Stimulated activated CD4-positive, alpha-beta T cell treated with anti-CD3 and anti-CD28 coated beads, Interleukin-15, amount 100 ng/mL, for 1 hour (primary cell): ENCODE results near the gene SCNM1.
A peak's percentile ranks its signal among the peaks of the same experiment; 100 is the strongest.
"Not testable (repeated sequence)": the region's sequence is repeated elsewhere in the genome, so short reads cannot be mapped to it uniquely, and the experiment has no call there.

ENCODE experiments used
- DNase-seq, 2 donors: peaks; one replicate each; pipeline ENCODE4 v3.0.0-alpha.2; 2020; ENCODE audit warnings: low read depth in 1 of 2, low spot score in 1 of 2

Gene SCNM1

GRCh38 chr1:151146412-151147131, 19.4 kb upstream of the SCNM1 start, which contains the start of gene SEMA6C:
Gene SEMA6C, minus strand, starts transcription at chr1:151146631. Its CDS starts 4,010 bp downstream, at chr1:151142621.
- DNase-seq: peak; percentile 74 to 78

DNA sequence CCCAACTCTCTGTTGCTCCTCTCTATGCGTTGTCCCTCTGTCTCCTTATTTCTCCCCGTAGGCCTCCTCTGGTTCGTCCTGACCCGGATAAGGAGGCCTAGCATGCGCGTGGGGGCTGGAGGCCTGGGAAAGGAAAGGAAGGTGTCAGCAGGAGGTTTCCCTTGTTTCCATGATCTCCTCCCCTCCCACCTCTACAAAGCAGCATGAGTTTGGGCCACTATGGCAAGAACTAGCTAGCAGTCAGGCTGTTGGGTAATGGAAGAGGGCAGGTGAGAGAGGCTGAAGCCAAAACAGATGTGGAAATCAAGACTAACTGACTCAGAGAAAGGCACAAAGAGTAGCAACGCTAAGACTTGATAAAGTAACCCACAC, 18.8 kb upstream of the SCNM1 start:
- no peak for DNase-seq

DNA sequence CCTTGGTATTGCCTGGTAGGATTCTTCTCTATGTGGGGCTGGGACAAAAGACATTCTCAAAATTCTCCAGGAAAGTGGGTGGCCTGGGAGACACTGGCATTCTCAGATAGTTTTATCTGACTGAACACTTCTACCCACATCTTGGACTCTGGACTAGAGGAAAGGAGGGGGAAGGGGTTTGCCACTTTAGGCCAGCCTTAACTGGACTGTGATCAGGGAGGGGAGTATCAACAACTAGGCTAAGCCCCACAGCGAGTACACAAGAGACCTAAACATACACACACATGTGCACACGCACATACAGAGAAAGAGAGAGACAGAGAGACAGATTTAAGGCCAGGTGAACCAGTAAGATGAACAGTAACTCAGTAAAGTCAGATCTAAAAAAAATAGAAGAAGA, 18.3 kb upstream of the SCNM1 start:
- DNase-seq: no peak

DNA sequence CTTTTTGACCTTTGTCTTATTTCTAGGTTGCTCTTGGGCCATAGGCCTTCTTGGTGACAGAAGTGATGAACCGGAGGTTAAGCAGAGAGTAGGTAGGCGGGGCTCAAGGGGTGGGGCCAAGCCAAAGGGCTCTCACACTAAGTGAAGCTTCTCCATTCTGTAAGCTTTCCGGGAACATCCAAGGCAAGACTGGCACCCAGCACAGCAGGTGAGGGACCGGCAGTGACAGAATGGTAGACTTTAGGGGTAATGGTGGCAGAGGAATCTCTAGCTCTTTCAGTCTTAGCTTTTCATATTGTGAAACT, 9.5 kb upstream of the SCNM1 start, which contains the start of gene TNFAIP8L2:
Gene TNFAIP8L2, plus strand, starts transcription at position 135 of the 305 bp plus-strand sequence. CDS start 2,049 bp downstream, outside the sequence.
- DNase-seq: peak; percentile 48 to 59

GRCh38 chr1:151157067-151157531, 8.8 kb upstream of the SCNM1 start:
- DNase-seq: no peak

DNA sequence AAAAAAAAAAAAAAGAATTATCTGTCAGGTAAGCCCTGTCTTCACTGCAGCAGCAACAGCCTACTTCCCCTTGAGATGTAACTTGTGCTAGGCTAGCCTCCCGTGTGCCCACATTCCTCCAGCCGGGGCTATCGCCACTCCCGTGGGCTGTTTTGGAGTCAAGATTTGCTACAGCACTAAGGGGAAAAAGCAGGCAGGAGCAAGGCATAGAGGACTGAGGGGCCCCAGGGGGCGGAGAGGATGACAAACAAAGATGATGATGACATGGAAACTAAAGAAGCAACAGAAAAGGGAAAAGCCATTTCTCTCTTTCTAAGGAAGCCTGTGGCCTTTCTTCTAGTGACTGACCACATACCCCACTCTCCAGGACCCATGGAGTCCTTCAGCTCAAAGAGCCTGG, 7.6 kb upstream of the SCNM1 start:
- DNase-seq: peak in 1 of 2 donors; percentile 33

GRCh38 chr1:151158751-151159251, 7.1 kb upstream of the SCNM1 start:
- DNase-seq: no peak

GRCh38 chr1:151159373-151159772, 6.6 kb upstream of the SCNM1 start:
- DNase-seq: no peak

GRCh38 chr1:151164732-151165280, 1.1 kb upstream of the SCNM1 start:
- DNase-seq: no peak

GRCh38 chr1:151165281-151165737, 635 bp upstream of the SCNM1 start:
- DNase-seq: no peak

GRCh38 chr1:151166505-151166956, 587 bp downstream of the SCNM1 start:
- no peak for DNase-seq

DNA sequence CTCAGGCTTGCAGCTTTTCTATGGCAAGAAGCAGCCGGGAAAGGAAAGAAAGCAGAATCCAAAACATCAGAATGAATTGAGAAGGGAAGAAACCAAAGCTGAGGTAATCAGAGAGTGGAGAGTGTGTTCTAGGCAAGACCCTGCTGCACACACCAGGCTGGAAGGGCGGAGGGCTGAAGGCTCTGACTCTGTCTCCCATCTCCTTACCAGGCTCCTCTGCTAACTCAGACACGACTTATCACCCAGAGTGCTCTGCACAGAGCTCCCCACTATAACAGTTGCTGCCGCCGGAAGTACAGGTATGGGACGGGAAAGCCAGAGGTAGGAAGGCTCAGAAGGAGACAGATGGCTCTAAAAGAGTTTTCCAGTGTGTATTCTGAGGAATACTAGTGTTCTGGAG, 1.2 kb downstream of the SCNM1 start:
- DNase-seq: no peak

DNA sequence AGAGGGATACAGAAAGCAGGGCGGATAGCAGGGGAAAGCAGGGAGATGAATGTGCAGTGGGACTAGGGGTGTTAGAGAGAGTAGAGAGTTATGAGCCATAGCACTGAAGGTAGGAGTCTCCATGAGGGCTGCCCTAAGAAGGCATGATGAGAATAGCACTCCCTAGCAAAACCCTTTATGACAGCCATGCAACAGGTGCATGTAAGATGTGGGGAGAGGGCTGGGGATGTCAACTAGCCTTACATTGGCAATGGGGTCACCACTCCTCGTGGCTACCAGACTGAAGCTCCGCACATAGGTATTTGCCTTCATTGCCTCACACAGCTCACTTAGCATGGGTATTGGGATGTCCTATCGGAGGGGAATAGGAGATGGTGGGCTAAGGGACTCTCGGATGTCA, 5.2 kb downstream of the SCNM1 start:
- DNase-seq: no peak

DNA sequence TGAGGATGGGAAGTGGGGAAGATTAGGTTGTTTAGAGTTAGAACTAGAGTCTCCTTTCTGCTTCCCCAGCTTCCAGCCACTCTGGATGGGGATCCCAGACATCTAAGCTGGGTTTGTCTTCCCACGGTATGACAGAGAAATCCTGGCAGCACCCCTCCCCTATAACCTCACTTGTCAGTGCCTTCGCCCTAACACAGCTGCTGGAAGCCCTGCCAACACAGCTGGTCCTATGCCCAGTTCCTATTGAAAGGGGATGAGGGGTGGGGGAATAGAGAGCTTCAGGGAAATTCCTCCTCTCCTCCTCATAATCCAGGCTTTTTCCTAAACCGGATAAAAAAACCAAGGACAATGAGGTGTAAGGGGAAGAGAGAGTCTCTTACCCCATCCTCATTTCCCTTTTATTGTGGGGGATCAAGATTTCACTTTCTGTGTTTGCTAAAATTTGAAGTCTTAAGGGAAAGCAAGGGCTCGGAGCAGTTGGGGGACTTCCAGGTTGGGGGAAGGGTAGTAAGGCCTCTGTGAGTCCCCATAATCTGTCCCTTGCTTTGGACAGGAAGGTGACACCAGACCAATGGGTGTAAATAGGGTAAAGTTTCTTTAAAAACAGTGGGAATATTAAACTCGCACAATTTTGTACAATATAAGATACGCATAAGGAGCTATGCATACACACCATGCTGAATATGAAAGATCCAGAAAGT, 9.2 kb downstream of the SCNM1 start:
- DNase-seq: no peak

- DNase-seq: no peak
Measured at GRCh38 chr1:151175863-151176262, 9.9 kb downstream of the SCNM1 start, which contains the start of gene TMOD4. Gene TMOD4, minus strand, starts transcription at chr1:151175981. Its CDS starts 1,106 bp downstream, at chr1:151174875.

DNA sequence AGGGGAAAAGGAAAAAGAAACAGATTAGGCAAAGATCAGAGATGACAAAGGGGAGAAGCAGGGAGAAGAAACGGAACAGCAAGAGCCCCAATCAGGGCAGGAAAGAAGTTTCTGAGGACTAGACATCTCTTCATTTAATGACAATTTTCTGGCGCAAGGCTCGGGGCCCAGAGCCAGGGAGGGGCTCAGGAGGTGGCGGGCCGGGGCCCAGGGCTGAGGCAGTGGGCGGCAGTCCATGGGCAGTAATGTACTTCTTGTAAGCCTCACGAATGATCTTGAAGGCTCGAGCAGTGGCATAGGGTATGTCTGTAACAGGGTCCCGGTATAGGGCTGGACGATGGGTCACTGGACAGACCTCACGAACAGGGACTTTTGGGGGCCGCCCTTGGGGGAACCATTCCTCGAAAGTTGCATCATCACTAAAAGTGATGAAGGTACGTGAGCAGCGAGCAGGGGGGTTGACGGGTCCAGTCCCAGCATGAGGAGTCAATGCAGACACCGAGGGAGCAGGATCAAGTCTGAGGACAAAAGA, 10.6 kb downstream of the SCNM1 start:
- no peak for DNase-seq

DNA sequence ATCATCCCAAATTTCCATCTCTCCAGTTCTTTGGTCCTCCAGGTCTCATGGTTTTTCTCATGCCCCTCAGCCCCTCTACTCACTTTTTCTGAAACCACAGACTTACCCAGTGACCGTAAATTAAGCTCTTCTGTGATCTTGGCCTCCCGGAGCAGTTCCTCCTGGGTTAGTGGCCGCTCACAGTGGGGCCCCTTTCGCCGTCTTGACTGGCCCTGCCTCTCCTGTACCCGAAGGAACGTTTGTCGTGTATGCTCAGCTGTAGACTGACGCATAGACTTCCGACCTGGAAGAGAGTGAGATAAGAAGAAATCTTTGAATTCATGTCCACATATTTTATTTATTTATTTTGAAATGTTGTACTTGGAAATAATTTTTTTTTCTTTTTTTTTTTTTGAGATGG, 18.3 kb downstream of the SCNM1 start:
- DNase-seq: no peak

- DNase-seq: no peak
Measured at GRCh38 chr1:151187205-151187604, 21.3 kb downstream of the SCNM1 start.

DNA sequence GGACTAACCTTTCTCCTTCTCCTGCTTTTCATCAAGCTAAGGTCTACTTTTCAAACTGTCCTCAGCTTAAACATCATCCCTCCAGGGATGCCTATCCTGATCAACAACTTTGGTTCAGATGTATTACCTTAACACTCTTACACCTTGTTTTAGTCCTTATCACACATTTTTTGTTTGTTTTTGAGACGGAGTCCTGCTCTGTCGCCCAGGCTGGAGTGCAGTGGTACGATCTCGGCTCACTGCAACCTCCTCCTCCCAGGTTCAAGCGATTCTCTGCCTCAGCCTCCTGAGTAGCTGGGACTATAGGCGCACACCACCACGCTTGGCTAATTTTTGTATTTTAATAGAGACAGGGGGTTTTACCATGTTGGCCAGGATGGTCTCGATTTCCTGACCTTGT, 22.7 kb downstream of the SCNM1 start:
- DNase-seq: not testable (repeated sequence)

DNA sequence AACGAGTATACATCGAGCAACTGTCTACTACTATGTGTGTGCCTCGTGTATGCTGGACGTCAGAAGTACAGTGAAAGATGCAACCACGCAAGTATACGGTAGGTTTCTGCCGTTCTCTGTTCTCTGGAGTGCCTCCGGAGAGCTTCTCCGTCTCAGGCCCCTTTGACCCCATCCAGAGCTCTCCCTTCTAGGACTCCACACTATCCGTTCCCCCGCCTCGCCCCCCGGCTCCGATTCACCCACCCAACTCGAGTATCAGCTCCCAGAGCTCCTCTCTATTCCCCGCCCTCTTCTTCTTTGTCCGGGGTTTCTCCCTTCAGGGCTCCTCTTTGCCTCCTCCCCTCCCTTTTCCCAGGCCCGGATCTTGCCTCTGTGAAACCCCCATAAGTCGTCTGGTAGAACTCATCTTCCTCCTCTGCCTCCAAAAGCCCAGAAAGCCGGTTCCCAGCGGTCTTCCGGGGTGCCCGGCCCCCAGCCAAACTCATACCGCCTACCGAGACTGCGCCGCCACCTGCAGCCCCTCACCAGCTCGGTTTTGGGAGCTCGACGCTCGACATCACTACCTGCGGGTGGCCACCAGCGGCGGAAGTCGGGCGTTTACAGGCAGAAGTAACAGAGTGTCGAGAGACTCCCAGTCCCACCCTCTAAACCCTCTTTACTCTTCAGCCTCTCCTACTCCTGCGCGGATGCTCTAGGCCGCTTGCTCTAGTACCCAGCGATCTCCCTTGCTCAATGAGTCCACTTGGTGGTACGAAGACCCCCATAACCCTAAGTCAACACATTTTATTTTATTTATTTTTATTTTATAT, 23.9 kb downstream of the SCNM1 start, which contains the start of gene VPS72:
Gene VPS72, minus strand, starts transcription at position 561 of the 809 bp plus-strand sequence. Its CDS starts 76 bp downstream, at position 485.
- peak; percentile 64 to 73 for DNase-seq

DNA sequence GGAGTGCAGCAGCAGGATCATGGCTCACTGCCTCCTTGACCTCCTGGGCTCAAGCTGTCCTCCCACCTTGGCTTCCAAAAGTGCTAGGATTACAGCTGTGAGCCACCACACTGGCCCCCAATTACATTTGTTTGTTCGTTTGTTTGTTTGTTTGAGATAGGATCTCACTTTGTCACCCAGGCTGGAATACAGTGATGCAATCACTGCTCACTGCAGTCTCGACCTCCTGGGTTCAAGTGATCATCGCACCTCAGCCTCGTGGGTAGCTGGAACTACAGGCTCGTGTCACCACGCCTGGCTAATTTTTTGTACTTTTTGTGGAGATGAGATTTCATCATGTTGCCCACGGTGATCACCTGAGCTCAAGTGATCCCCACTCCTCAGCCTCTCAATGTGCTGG, 26.1 kb downstream of the SCNM1 start:
- DNase-seq: no peak
